ENCODE results near the gene SNORC.

DNA sequence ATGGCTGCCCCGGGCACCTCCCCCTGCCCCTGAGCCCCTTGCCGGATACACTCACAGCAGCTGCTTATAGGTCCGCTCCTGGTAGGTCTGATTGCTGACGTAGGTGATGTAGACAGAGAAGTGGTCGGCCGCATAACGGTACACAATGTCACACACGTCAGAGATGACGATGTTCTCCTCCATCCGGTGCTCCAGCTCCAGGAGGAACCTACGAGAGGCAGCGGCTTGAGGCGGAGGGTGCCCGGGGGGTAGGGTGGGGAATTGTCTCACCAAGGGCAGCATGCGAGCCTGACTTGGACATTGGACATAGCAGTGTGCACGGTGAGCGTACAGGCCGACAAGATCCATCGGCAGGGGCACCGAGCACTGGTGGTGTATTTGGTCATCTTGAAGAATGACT lies 22.8 kb downstream of the SNORC start:
- TF ChIP-seq, protein P1, sequence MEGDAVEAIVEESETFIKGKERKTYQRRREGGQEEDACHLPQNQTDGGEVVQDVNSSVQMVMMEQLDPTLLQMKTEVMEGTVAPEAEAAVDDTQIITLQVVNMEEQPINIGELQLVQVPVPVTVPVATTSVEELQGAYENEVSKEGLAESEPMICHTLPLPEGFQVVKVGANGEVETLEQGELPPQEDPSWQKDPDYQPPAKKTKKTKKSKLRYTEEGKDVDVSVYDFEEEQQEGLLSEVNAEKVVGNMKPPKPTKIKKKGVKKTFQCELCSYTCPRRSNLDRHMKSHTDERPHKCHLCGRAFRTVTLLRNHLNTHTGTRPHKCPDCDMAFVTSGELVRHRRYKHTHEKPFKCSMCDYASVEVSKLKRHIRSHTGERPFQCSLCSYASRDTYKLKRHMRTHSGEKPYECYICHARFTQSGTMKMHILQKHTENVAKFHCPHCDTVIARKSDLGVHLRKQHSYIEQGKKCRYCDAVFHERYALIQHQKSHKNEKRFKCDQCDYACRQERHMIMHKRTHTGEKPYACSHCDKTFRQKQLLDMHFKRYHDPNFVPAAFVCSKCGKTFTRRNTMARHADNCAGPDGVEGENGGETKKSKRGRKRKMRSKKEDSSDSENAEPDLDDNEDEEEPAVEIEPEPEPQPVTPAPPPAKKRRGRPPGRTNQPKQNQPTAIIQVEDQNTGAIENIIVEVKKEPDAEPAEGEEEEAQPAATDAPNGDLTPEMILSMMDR (IDR thresholded peaks at IDR 0.05): no peak
- no peak for TF ChIP-seq POLR2A (IDR thresholded peaks at IDR 0.05)

Data from right lobe of liver (tissue), 4 donors.